HepG2 (cell line): ENCODE results near the gene CYP2J2. TPM values are rescaled to one million over a fixed set of nuclear protein-coding genes. Genes with fewer than 3 reads are reported as not detected.

Source experiments
- ATF7 ChIP-seq, 2 experiments: fragments of 450-650 bp in 1 of 2; sonication (generic) in 1 of 2; formaldehyde crosslinking in 1 of 2; IDR thresholded peaks; 2 replicates each; pipeline versions ENCODE4 v1.4.0 to v1.6.1; 2016 to 2020; ENCODE audit warnings: antibody characterized with exemption in 1 of 2, mild to moderate bottlenecking in 1 of 2, missing genetic modification reagents in 1 of 2
- GABPA ChIP-seq, 2 experiments: IDR thresholded peaks; 2 replicates each; pipeline ENCODE4 v1.6.1; 2011 to 2016; ENCODE audit warnings: low read depth in 2 of 2, low read length in 1 of 2, missing biosample characterization in 1 of 2, missing genetic modification characterization in 1 of 2
- HNRNPUL1 ChIP-seq: fragments of 200-400 bp; formaldehyde crosslinking; IDR thresholded peaks from 2 replicates; pipeline ENCODE4 v1.6.1; 2017; ENCODE audit warnings: low read depth, mild to moderate bottlenecking, low read length, moderate library complexity
- HOXA3 ChIP-seq: sonication (generic); formaldehyde crosslinking; IDR thresholded peaks from 2 replicates; pipeline ENCODE4 v1.5.0; 2020; ENCODE audit warnings: missing genetic modification reagents
- JUND ChIP-seq: sonication (generic); formaldehyde crosslinking; IDR thresholded peaks from 2 replicates; pipeline ENCODE4 v1.8.0; 2022; ENCODE audit warnings: mild to moderate bottlenecking, missing genetic modification reagents
- KDM2A ChIP-seq: sonication (generic); formaldehyde crosslinking; IDR thresholded peaks from 2 replicates; pipeline ENCODE4 v1.4.0; 2020; ENCODE audit warnings: low read depth, missing genetic modification reagents, borderline replicate concordance
- KMT2B ChIP-seq: IDR thresholded peaks from 2 replicates; pipeline ENCODE4 v1.6.1; 2016; ENCODE audit warnings: missing genetic modification reagents, missing compliant biosample characterization
- MEIS1 ChIP-seq: sonication (generic); formaldehyde crosslinking; IDR thresholded peaks from 2 replicates; pipeline ENCODE4 v1.9.0; 2021; ENCODE audit warnings: mild to moderate bottlenecking, missing genetic modification reagents, moderate library complexity, borderline replicate concordance
- RBM39 ChIP-seq: fragments of 200-400 bp; formaldehyde crosslinking; IDR thresholded peaks from one replicate; pipeline ENCODE4 v1.6.1; 2018; ENCODE audit warnings: antibody characterized with exemption, mild to moderate bottlenecking, low read depth, low read length; ENCODE audit not compliant: poor library complexity, severe bottlenecking
- SAP130 ChIP-seq: IDR thresholded peaks from 2 replicates; pipeline ENCODE4 v1.6.1; 2016; ENCODE audit warnings: low read depth
- SOX6 ChIP-seq, 2 experiments: fragments of 450-650 bp in 1 of 2; sonication (generic) in 1 of 2; formaldehyde crosslinking in 1 of 2; IDR thresholded peaks; 2 replicates each; pipeline versions ENCODE4 v1.4.0 to v1.6.1; 2017 to 2020; ENCODE audit warnings: antibody characterized with exemption in 1 of 2, mild to moderate bottlenecking in 1 of 2, missing genetic modification reagents in 1 of 2
- ZBTB20 ChIP-seq: sonication (generic); formaldehyde crosslinking; IDR thresholded peaks from 2 replicates; pipeline ENCODE4 v1.8.1; 2023; ENCODE audit warnings: missing genetic modification reagents, low read depth, mild to moderate bottlenecking, borderline replicate concordance
- ZMYM4 ChIP-seq: sonication (generic); formaldehyde crosslinking; IDR thresholded peaks from 2 replicates; pipeline ENCODE4 v1.8.1; 2023; ENCODE audit warnings: mild to moderate bottlenecking, missing genetic modification reagents
- ZNF292 ChIP-seq: sonication (generic); formaldehyde crosslinking; IDR thresholded peaks from 2 replicates; pipeline ENCODE4 v1.8.1; 2022; ENCODE audit warnings: mild to moderate bottlenecking, low read depth, missing genetic modification reagents, borderline replicate concordance
- ZNF501 ChIP-seq: sonication (generic); formaldehyde crosslinking; IDR thresholded peaks from 2 replicates; pipeline ENCODE4 v1.5.1; 2020; ENCODE audit warnings: mild to moderate bottlenecking, moderate library complexity, missing genetic modification reagents
- polyA plus RNA-seq, 8 experiments: library from polyadenylated mRNA; depleted of rRNA in 3 of 8; stranded (reverse) in 7 of 8; unstranded in 1 of 8; fragments of >200 nt; fragmentation: Illumina TruSeq in 4 of 8; extraction: Trizol in 4 of 8; gene quantifications; 2 replicates each; pipeline versions ENCODE4 v1.2.1 to v1.2.3, GENCODE V29; 2011 to 2016; ENCODE audit warnings: low read depth in 4 of 8, missing spikeins in 1 of 8, mixed read lengths in 1 of 8; ENCODE audit not compliant: insufficient read depth in 1 of 8
- total RNA-seq, 5 experiments: library from RNA; depleted of rRNA; stranded (reverse); fragments of >200 nt; fragmentation: Illumina TruSeq; extraction: Trizol; gene quantifications; 2 replicates each; pipeline ENCODE4 v1.2.3, GENCODE V29; 2016; ENCODE audit warnings: low read depth in 1 of 5
- TF ChIP-seq, protein P1 (sequence below): sonication (generic); formaldehyde crosslinking; IDR thresholded peaks from 2 replicates; pipeline ENCODE4 v1.4.0; 2020; ENCODE audit warnings: missing genetic modification reagents
- TF ChIP-seq, protein P2 (sequence below): sonication (generic); formaldehyde crosslinking; IDR thresholded peaks from 2 replicates; pipeline ENCODE4 v1.9.0; 2021; ENCODE audit warnings: missing genetic modification reagents, mild to moderate bottlenecking, borderline replicate concordance
- TF ChIP-seq, protein P3 (sequence below): sonication (generic); formaldehyde crosslinking; IDR thresholded peaks from 2 replicates; pipeline ENCODE4; 2020; ENCODE audit warnings: missing genetic modification reagents, mild to moderate bottlenecking, borderline replicate concordance
- TF ChIP-seq, protein P4 (sequence below): sonication (generic); formaldehyde crosslinking; IDR thresholded peaks from 2 replicates; pipeline ENCODE4 v1.4.0; 2020; ENCODE audit warnings: mild to moderate bottlenecking, missing genetic modification reagents

The CYP2J2 gene
- total and polyA plus RNA-seq, 2 of the 13 experiments (the other 11 are each of a cell fraction or from before 2014, with no cell fraction given), result 2.1 to 5.9 TPM

DNA sequence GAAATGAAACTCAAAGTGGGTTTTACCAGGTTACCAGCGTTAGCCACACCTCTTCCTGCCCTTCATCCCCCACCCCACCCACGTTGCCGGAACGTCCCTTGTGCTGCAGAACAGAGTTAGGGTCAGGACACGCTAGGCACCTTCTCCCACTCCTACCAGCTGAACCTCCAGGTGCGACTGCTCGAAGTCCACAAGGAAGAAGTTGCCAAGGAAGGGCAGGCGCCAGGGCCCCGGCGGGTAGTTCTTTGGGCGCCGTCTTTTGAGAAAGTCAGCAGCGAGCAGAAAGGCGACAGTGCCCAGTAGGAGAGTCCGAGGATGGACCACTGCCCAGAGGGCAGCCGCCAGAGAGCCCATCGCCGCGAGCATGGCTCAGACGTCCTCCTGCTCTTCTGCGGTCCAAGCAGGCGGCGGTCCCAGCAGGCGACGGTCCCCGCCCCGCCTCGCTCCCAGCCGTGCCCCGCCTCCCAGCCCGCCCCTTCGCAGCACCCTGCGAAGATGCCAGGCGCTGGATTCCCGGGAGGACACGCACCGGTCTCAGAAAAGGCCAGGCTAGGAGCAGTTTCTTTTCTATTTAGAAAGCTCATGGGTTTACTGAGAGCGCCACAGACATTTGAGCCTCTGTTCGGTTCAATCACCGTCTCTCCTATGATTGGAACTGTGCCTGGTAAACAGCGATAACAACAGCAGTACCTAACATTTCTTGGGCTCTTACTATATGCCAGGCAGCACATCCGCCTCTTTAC, at the start of gene CYP2J2 (continued):
- TF ChIP-seq, protein P1, sequence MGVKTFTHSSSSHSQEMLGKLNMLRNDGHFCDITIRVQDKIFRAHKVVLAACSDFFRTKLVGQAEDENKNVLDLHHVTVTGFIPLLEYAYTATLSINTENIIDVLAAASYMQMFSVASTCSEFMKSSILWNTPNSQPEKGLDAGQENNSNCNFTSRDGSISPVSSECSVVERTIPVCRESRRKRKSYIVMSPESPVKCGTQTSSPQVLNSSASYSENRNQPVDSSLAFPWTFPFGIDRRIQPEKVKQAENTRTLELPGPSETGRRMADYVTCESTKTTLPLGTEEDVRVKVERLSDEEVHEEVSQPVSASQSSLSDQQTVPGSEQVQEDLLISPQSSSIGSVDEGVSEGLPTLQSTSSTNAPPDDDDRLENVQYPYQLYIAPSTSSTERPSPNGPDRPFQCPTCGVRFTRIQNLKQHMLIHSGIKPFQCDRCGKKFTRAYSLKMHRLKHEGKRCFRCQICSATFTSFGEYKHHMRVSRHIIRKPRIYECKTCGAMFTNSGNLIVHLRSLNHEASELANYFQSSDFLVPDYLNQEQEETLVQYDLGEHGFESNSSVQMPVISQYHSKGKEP (CRISPR knock-in tag), result no peak
- peak; percentile 52; the same call in 1 of the 2 replicates for TF ChIP-seq MEIS1 (CRISPR knock-in tag)
- peak; percentile 68 for TF ChIP-seq SAP130 (CRISPR knock-in tag)
- TF ChIP-seq, protein P2, sequence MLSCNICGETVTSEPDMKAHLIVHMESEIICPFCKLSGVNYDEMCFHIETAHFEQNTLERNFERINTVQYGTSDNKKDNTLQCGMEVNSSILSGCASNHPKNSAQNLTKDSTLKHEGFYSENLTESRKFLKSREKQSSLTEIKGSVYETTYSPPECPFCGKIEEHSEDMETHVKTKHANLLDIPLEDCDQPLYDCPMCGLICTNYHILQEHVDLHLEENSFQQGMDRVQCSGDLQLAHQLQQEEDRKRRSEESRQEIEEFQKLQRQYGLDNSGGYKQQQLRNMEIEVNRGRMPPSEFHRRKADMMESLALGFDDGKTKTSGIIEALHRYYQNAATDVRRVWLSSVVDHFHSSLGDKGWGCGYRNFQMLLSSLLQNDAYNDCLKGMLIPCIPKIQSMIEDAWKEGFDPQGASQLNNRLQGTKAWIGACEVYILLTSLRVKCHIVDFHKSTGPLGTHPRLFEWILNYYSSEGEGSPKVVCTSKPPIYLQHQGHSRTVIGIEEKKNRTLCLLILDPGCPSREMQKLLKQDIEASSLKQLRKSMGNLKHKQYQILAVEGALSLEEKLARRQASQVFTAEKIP (CRISPR knock-in tag), result no peak
- peak; percentile 26; the same call in 1 of the 2 replicates for TF ChIP-seq HOXA3 (CRISPR knock-in tag)
- TF ChIP-seq ZNF292 (CRISPR knock-in tag), result peak; percentile 65; the same call in 1 of the 2 replicates
- peak; percentile 28; the same call in 1 of the 2 replicates for TF ChIP-seq GABPA (IDR thresholded peaks at IDR 0.05; ENCODE audit: low read depth, low read length)
- peak; percentile 66; the same call in 1 of the 2 replicates for TF ChIP-seq GABPA (CRISPR knock-in tag; IDR thresholded peaks at IDR 0.05; ENCODE audit: low read depth)
- peak; percentile 37; the same call in 1 of the 2 replicates for TF ChIP-seq KDM2A (CRISPR knock-in tag)
- TF ChIP-seq JUND, result no peak
- 0 out of 2 replicates have a peak, but pooled peaks have one; percentile 60 for TF ChIP-seq KMT2B (CRISPR knock-in tag)
- peak; percentile 71; the same call in 1 of the 2 replicates for TF ChIP-seq ZBTB20
- no peak for TF ChIP-seq HNRNPUL1
- TF ChIP-seq, protein P3, sequence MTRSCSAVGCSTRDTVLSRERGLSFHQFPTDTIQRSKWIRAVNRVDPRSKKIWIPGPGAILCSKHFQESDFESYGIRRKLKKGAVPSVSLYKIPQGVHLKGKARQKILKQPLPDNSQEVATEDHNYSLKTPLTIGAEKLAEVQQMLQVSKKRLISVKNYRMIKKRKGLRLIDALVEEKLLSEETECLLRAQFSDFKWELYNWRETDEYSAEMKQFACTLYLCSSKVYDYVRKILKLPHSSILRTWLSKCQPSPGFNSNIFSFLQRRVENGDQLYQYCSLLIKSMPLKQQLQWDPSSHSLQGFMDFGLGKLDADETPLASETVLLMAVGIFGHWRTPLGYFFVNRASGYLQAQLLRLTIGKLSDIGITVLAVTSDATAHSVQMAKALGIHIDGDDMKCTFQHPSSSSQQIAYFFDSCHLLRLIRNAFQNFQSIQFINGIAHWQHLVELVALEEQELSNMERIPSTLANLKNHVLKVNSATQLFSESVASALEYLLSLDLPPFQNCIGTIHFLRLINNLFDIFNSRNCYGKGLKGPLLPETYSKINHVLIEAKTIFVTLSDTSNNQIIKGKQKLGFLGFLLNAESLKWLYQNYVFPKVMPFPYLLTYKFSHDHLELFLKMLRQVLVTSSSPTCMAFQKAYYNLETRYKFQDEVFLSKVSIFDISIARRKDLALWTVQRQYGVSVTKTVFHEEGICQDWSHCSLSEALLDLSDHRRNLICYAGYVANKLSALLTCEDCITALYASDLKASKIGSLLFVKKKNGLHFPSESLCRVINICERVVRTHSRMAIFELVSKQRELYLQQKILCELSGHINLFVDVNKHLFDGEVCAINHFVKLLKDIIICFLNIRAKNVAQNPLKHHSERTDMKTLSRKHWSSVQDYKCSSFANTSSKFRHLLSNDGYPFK (CRISPR knock-in tag), result peak; percentile 35; the same call in 1 of the 2 replicates
- peak; percentile 40 for TF ChIP-seq RBM39
- TF ChIP-seq ZMYM4 (CRISPR knock-in tag), result peak; percentile 35; the same call in 1 of the 2 replicates
- TF ChIP-seq, protein P4, sequence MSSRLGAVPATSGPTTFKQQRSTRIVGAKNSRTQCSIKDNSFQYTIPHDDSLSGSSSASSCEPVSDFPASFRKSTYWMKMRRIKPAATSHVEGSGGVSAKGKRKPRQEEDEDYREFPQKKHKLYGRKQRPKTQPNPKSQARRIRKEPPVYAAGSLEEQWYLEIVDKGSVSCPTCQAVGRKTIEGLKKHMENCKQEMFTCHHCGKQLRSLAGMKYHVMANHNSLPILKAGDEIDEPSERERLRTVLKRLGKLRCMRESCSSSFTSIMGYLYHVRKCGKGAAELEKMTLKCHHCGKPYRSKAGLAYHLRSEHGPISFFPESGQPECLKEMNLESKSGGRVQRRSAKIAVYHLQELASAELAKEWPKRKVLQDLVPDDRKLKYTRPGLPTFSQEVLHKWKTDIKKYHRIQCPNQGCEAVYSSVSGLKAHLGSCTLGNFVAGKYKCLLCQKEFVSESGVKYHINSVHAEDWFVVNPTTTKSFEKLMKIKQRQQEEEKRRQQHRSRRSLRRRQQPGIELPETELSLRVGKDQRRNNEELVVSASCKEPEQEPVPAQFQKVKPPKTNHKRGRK (CRISPR knock-in tag), result no peak
- TF ChIP-seq ZNF501 (CRISPR knock-in tag), result peak; percentile 84
- TF ChIP-seq ATF7 (IDR thresholded peaks at IDR 0.05), result no peak
- TF ChIP-seq ATF7 (CRISPR knock-in tag; IDR thresholded peaks at IDR 0.05), result no peak
- TF ChIP-seq SOX6 (IDR thresholded peaks at IDR 0.05), result no peak
- peak; percentile 35 for TF ChIP-seq SOX6 (CRISPR knock-in tag; IDR thresholded peaks at IDR 0.05)
